ENCODE data around the gene DDA1.
"Not testable (repeated sequence)": the region's sequence is repeated elsewhere in the genome, so short reads cannot be mapped to it uniquely, and the experiment has no call there.

The DDA1 gene

DNA sequence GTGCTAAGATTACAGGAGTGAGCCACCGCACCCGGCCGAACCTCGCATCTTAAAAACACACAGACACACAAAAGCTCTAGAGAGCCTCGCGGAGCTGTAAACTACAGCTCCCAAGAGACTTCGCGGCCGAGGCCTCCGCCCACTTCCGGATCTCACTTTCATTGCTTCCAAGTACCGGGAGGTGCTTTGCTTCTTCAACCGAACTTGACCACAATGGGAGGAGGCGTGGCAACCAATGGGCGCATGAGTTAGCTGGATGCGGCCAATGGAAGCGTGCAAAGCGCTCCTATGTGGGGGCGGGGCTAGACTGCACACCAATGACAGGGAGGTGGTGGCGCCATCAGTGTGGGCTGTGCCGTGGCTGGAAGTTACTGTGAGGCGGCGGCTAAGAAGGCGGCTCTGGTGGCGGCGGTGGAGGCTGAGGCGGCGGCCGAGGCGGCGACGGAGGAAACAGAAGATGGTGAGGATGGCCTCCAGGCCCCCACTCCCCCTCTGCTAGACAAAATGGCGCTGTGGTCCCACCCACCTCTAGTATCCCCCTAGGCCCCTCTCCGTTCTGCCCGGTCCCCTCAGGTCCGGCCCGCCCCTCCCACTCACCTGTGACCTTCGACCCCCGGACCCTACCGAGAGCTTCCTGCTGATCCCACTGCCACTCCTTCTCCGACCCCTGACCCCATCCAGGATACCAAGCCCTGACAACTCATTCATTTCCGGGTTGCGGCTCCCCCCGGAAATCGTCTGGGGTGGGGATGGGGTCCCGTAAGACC is at the start of gene DDA1:
Gene DDA1, plus strand, starts transcription at position 366 of the 767 bp plus-strand sequence. Its CDS starts 92 bp downstream, at position 458.
- peak; percentile 100 for DNase-seq (ENCODE audit: low read depth in 2 of 2)

DNA sequence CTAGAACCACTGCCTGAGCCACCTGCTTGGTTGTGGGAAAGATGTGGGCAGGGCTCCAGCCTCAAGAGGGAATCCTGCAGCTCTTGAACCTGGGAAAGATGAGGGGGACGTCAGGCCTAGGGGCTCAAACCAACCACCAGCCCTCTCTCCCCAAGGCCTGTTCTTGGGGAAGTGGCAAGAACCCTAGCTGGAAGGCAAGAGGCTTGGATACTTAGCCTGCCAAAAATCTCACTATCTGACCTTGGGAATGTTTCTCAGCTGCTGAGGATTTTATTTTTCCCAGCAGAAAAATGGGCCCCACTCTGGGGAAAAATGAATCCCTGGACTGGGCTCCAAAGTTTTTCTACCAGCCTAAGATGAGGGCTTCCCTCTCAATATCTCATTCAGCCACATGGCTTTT is 49.4 kb upstream of the DDA1 start:
- no peak for DNase-seq (ENCODE audit: low read depth in 2 of 2)

DNA sequence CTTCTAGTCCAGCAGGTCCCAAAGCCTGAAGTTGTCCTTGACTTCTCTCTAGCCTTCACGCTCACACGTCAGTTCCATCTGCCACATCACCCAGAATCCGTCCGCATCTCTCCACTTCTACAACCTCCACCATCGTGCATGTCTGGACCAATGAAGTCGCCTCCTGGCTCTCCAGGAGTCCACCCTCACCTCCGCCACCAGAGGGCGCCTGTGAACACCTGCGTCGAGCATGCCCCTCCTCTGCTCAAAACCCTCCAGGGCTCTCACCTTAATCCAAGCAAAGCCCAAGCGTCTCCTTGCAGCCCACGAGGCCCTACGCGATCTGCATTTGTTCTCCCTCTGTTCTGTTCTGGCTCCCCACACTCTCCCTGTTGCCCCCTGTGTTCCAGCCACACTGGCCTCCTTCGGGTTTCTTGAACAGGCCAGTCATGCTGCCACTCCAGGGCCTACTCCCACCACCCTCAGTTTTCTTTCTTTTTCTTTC is 48.5 kb upstream of the DDA1 start:
- DNase-seq (ENCODE audit: low read depth in 2 of 2): peak; percentile 21 to 24

DNA sequence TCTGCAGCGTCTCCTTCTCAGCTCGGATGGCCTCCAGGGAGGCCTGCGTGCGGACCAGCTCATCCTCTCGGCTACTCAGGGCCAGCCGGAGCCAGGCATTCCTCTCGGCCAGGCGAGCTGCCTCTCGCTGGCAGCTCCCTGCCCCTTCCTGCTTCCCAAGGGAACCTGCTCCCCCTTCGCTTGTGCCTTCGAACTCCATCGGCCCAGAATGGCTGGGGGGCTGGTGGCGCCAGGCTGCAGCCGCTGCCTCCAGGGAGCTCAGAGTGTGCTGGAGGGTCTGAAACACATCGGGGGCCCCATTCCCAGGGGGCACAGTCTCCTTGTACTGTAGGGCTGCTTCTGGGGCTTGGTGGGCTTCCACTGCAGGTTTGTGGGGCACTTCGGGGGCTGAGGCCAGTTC is 46.8 kb upstream of the DDA1 start:
- no peak for DNase-seq (ENCODE audit: low read depth in 2 of 2)

DNA sequence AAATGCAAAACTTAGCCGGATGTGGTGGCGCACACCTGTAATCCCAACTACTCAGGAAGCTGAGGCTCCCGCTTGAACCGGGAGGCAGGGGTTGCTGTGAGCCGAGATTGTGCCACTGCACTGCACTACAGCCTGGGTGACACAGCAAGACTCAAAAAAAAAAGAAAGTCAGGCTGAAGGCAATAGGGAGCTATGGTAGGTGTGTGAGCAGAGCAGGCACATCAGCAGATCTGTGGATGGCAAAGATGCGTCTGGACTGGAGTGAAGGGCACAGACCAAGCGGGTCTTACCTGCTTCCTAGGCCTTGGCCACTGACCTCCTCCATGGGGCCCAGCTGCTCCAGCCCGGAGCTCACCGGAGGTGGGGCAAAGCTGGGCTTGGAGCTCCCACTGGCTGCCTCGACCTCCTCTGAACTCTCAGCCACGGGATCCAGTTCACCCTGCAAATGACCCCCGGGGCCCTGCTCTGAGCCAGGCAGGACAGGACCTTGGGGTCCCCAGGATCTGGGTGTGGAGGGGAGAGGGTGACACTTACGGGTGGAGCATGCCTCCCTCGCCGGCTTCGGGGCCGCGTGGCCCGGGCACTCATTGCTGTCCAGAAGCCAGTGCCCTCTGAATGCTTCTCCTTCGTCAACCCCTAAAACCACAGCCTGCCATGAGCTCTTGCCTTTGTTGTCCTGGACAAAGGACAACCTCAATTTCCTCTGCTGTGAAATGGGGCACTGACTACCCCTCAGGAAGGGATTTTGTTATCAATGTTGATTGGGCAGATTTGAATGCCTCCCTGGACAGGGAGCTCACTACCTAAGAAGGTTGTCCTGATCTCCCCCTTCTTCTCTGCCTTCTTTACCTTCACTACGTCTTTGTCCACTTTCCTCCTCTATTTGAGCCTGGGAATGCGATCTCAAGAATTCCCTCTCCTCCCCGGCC is 45.4 kb upstream of the DDA1 start:
- DNase-seq (ENCODE audit: low read depth in 2 of 2): no peak

DNA sequence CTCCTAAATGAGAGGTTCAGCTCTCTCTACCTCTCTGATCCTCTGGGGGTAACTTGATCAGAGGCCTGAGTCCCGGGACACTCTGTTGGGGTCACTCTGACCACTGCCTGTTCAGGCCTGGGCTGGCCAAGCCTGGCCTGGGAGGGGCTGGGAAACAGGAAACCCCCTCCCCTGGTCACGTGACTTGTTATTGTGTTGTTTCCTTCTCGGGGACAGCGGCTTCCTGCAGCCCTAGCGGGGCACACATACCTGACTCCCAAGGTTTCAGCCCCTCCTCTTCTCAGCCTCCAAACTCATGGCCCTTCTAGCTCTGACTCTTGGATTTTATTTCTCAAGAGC is 44.8 kb upstream of the DDA1 start, which contains the start of gene USHBP1:
Gene USHBP1, minus strand, starts transcription at position 105 of the 339 bp plus-strand sequence. CDS start 446 bp downstream, outside the sequence.
- no peak for DNase-seq (ENCODE audit: low read depth in 2 of 2)

DNA sequence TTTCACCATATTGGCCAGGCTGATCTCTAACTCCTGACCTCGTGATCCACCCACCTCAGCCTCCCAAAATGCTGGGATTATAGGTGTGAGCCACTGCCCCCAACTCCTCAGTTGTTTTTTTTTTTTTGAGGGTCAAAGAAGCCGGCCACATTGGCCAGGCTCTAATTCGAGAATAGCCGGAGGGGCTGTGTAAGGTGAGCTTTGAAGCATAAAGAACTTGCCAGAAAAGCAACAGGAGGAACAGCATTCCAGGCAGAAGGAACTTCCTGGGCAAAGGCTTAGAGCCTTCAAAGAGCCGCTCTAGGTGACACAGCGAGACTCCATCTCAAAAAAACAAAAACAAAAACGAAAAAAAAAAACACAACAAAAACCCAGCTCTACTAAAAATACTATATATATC is 43.3 kb upstream of the DDA1 start:
- no peak for DNase-seq (ENCODE audit: low read depth in 2 of 2)

DNA sequence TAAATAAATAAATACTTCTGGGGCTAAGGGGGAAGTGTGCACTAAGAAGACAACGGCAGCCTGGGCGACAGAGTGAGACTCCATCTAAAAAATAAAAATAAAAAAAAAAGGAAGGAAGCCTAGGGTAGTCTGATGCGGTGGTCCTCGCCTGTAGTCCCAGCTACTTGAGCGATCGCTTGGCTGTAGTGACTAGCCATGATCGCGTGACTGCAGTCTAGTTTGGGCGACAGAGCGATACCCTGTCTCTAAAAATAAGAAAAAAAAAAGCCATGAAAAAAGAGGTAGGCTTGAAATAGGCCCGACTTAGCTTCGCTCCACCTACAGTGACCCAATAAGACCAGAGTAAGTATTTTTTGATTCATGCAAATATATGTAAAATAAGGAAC is 42.8 kb upstream of the DDA1 start:
- DNase-seq (ENCODE audit: low read depth in 2 of 2): no peak

DNA sequence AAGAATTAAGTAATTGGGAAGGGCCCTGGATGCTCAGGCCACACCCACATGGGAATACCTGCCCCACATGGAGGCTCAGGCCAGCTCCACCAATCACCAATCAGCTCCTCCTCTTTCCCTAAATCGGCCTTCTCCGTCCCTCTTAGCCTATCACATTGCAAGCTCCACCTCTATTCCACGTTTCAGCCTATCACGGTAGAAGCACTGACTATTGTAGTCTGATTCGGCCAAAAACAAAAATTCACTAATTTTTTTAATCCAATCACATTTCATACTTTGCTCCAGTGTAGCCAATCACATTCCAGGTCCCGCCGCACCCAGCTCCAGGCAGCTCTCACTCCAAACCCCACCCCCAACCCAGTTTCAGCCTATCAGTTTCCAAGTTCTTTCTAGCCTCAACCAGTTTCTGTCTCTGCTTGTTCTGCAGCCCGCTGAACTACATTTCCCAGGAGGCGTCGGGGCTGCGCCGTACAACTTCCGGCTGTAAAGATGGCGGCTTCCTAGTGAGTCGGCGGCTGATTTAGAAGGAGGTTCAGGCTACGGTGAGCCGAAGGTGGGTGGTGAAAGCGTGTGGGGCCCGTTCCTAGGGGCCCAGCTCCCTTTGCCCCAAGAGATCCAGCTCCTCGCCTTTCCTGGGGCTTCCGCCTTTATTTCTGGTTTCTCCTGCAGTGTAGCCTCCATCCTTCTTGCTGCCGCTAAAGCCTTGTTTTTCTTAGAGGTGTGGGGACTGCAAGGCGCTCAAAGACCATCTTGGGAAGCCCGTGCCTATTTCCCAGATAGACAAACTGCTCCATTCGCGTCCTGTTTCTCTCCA is 42.2 kb upstream of the DDA1 start, which contains the start of gene BABAM1:
Gene BABAM1, plus strand, starts transcription at position 469 of the 814 bp plus-strand sequence. CDS start 1,364 bp downstream, outside the sequence.
- peak; percentile 99 for DNase-seq (ENCODE audit: low read depth in 2 of 2)

DNA sequence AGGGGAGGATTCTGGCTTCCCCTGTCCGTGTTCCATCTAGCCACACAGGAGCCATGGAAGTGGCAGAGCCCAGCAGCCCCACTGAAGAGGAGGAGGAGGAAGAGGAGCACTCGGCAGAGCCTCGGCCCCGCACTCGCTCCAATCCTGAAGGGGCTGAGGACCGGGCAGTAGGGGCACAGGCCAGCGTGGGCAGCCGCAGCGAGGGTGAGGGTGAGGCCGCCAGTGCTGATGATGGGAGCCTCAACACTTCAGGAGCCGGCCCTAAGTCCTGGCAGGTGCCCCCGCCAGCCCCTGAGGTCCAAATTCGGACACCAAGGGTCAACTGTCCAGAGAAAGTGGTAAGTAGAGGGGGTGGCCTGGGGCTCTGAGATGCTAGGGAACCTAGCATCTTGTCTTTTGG is 40.6 kb upstream of the DDA1 start:
- no peak for DNase-seq (ENCODE audit: low read depth in 2 of 2)

DNA sequence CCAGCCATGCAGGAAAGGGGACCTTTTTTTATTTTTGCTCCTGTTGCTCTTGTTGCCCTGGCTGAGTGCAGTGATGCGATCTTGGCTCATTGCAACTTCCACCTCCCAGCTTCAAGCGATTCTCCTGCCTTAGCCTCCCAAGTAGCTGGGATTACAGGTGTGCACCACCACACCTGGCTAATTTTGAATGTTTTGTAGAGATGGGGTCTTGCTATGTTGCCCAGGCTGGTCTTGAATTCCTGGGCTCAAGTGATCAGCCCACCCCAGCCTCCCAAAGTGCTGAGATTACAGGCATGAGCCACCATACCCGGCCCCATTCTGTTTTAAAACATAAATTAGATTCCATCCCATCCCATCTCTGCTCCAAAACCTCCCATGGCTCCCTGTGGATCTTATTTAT is 34.5 kb upstream of the DDA1 start:
- not testable (repeated sequence) for DNase-seq (ENCODE audit: low read depth in 2 of 2)

DNA sequence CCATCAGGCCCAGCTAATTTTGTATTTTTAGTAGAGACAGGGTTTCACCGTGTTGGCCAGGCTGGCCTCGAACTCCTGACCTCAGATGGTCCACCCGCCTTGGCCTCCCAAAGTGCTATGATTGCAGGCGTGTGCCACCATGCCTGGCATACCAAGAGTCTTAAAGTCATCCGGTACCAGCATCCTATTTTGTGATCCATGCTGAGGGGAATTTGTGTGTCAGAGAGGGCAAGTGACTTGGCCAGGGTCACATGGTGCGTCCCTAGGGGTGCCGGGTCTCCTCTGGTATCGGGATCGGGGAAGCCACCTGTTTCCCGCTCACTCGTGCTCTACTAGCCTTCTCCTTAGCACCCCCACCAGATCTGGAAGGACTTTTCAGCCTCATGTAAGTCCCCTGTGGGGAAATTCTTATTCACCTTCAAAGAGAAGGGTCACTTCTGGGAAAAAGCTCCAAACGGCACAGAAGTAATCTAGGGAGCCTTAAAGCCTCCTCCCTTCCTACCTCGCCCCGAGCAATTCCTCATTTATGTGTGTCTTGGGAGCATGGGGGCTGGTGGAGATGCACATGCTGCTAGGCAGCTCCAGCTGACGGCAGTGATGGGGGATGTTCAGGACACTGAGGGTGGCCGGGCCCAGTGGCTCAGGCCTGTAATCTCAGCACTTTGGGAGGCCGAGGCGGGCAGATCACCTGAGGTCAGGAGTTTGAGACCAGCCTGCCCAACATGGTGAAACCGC is 33.8 kb upstream of the DDA1 start:
- DNase-seq (ENCODE audit: low read depth in 2 of 2): no peak

DNA sequence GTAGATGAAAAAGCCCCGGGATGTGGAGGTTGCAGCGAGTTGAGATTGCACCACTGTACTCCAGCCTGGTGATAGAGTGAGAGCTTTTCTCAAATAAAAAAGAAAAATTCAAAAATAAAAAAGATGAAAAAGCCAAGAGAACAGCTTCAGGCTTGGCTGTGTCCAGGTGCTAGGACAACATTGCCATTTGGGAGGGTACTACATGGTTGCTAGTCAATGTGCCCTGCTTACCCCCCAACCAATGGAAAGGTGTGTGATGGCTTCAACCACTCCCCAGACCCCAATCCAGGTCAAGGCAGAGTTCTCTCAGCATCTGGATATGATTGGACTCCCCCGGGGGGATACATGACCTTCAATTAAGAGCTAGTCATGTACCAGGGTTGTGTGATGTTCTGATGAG is 29.9 kb upstream of the DDA1 start:
- DNase-seq (ENCODE audit: low read depth in 2 of 2): no peak

DNA sequence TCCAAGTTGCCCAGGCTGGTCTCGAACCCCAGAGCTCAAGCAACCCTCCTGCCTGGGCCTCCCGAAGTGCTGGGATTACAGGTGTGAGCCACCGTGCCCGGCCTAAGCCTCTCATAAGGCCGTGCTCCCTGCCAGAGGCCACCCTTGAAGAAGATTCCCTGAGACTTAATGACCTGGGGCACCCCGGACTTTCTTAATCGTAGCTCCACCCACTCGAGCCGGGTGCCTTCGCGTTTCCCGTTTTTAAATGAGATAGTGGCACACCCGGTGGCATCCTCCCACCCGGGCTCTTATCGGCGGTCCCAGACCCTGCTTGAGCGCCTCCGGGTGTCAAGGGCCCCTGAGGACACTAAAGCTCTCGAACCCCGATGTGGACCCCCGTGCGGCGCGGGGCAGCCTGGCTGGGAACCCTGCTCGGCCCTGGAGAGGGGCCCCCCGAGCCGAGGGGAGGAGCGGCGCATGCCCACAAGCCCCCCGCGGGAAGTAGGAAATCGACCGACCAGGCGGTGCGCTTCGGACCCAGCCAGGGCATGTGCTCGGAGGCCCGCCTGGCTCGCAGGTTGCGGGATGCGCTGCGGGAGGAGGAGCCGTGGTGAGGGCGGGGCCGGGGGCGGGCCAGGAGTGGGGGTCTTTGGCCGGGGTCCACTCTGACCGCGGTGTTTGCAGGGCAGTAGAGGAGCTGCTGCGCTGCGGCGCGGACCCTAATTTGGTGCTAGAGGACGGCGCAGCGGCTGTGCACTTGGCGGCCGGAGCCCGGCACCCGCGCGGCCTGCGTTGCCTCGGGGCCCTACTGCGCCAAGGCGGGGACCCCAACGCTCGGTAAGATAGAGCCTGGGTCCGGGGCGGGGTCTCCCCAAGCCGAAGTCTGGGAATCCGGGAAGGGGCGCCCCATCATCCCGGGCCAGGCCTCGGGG is 27.7 kb upstream of the DDA1 start, which contains the start of gene ANKLE1:
Gene ANKLE1, plus strand, starts transcription at position 511 of the 914 bp plus-strand sequence. Its CDS starts 20 bp downstream, at position 531.
- no peak for DNase-seq (ENCODE audit: low read depth in 2 of 2)

DNA sequence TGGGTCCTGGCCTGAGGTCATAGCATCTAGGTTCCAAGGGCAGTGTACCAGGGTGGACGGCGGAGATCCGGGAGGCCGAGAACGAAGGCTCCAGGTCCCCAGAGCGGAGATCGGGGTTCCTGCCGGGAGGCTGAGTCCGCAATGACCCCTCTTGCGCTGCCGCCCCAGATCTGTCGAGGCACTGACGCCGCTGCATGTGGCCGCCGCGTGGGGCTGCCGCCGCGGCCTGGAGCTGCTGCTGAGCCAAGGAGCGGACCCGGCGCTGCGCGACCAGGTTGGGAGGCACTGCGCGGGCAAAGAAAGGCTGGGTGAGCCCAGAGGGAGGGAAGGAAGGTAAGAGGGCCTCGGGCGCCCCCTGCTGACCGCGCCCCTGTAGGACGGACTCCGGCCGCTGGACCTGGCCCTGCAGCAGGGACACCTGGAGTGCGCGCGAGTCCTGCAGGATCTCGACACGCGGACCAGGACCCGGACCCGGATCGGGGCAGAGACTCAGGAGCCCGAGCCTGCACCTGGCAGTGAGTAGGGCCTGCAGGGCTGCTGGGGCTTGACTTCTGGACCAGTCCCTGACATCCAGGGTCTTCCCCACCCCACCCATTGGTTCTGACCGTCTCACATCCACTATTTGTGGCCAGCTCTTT is 26.8 kb upstream of the DDA1 start:
- peak; percentile 18 to 21 for DNase-seq (ENCODE audit: low read depth in 2 of 2)

DNA sequence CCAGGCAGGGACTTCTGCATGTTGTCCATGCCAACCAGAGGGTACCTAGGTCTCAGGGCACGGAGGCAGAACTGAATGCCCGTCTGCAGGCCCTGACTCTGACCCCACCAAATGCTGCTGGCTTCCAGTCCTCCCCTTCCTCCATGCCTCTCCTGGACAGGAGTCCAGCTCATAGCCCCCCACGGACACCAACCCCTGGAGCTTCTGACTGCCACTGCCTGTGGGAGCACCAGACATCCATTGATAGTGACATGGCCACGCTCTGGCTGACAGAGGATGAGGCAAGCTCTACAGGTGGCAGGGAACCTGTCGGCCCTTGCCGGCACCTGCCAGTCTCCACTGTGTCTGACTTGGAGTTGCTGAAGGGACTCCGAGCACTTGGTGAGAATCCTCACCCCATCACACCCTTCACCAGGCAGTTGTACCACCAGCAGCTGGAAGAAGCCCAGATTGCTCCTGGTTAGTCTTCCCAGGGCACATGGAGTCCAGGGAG is 25.8 kb upstream of the DDA1 start:
- no peak for DNase-seq (ENCODE audit: low read depth in 2 of 2)

DNA sequence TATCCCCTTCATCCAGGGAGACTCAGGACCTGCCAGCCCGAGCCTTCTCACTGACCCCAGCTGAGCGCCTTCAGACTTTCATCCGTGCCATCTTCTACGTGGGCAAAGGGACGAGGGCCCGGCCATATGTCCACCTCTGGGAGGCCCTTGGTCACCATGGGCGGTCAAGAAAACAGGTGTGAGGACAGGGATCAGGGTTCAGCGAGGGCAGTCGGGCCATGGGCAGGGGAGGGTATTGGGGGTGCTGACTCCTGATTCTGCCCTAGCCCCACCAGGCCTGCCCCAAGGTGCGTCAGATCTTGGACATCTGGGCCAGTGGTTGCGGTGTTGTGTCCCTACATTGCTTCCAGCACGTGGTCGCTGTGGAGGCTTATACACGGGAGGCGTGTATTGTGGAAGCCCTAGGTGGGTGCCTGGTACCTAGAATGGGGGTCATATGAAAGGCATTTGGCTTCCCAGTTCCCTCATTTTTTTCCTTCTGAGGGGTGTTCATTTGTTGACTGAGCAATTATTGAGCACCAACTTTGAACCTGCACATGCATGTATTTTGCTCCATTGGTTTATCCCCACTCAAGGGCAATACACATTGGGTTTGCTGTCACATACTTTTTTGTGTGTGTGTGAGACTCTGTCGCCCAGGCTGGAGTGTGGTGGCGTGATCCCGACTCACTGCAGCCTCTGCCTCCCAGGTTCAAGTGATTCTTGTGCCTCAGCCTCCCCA is 23.8 kb upstream of the DDA1 start:
- DNase-seq (ENCODE audit: low read depth in 2 of 2): no peak

DNA sequence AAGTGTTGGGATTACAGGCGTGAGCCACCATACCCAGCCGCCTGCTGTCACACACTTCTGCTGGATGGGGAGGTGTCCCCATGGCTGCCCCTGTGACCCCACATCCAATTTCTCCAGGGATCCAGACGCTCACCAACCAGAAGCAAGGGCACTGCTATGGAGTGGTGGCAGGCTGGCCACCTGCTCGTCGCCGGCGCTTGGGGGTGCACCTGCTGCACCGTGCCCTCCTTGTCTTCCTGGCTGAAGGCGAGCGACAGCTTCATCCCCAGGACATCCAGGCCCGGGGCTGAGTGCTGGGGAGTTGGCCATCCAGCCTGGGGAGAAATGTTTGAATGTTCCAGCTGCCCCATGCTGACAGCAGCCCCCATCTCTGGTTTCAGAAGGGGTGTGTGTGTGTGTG is 23.1 kb upstream of the DDA1 start:
- no peak for DNase-seq (ENCODE audit: low read depth in 2 of 2)
